HG02973 (cell line): ENCODE data around the gene CNTLN.
A peak's percentile ranks its signal among the peaks of the same experiment; 100 is the strongest.
"Not testable (repeated sequence)": the region's sequence is repeated elsewhere in the genome, so short reads cannot be mapped to it uniquely, and the experiment has no call there.

Experiments used
- ATAC-seq: cut with Tn5 transposase; IDR thresholded peaks from one replicate; pipeline ENCODE4 v1.9.1; 2021; ENCODE audit warnings: moderate library complexity; ENCODE audit not compliant: unreplicated experiment

CNTLN gene

DNA sequence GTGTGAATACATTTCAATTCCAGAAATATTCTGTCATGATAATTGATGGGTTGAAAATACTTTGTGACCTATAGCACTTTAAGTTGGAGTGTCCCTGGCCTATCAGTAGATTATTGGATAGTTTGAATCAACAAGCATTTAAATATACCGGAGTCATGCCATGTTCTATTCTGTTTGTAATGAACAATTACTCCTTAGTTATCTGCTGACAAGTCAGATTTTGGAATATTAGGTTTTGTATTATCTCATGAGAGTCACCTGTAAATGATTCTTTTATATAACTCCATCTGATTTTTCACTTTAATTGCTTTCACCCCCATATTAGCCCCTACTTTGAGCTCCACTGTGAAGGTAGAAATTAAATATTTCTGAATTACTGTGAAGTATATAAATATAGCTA is 351.6 kb downstream of the CNTLN start:
- ATAC-seq, result no peak

- ATAC-seq, result no peak
Observed at GRCh38 chr9:17487467-17487866, 352.6 kb downstream of the CNTLN start.

GRCh38 chr9:17488662-17489061 is 353.8 kb downstream of the CNTLN start:
- no peak for ATAC-seq

- no peak for ATAC-seq
Observed at GRCh38 chr9:17490110-17490509, 355.3 kb downstream of the CNTLN start.

GRCh38 chr9:17491780-17492179 is 356.9 kb downstream of the CNTLN start:
- no peak for ATAC-seq

DNA sequence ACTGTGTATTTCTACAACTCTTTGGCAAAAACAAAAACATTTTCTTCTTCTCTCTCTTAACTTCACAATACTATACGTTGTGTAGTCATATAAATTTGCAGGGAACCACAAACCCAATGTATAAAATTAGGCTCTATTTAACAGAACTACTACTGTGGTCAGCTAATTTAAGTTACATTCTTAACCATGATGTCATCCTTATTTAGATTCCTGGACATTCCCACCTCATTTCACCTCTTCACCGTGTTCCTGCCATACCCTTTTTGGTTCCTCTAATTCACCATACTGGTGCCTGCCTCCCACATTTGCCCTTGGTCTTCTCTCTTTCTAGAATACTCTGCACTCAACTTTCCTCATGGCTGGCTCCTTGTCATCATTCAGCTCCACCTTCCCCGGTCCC is 368.4 kb downstream of the CNTLN start:
- no peak for ATAC-seq

GRCh38 chr9:17509151-17509550 is 374.3 kb downstream of the CNTLN start:
- no peak for ATAC-seq

- no peak for ATAC-seq
Observed at GRCh38 chr9:17509701-17510100, 374.9 kb downstream of the CNTLN start.

- ATAC-seq, result no peak
Observed at GRCh38 chr9:17519761-17520160, 384.9 kb downstream of the CNTLN start.

DNA sequence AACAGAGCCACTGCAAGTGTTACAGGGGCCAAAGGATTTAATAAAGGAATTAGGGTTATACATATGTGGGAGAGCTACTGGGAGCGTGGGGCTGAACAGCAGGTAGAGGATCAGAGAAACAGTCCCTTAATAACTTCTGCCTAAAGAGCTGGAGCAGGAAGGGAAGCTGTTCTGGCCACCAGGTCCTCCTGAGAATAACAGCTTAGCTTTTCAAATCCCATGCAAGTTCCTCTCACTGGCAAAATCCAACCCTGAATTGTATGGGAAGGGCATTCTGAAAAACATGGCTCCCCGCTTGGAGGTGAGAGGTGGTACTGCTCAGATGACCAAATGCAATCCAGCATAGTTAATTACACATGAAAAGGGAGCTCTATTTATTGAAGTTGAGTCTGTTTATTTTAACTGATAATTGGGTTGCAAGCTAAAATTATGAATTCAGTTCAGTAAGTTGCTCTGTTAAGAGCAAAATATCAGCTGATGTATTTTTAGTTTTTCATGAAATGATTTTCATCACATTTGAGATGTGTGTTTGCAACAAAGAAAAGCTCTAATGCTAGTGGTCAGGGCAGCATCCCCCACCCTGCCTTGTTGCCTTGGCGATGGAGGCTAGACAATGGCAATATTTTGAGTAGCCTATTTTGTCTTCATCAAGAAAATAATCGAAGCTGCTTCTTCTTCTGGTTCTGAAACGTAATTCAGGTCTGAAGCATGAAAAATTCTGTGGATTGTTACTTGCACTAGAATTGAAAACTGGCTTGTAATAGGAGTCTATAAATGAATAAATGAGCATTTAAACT is 385.6 kb downstream of the CNTLN start:
- ATAC-seq, result no peak

DNA sequence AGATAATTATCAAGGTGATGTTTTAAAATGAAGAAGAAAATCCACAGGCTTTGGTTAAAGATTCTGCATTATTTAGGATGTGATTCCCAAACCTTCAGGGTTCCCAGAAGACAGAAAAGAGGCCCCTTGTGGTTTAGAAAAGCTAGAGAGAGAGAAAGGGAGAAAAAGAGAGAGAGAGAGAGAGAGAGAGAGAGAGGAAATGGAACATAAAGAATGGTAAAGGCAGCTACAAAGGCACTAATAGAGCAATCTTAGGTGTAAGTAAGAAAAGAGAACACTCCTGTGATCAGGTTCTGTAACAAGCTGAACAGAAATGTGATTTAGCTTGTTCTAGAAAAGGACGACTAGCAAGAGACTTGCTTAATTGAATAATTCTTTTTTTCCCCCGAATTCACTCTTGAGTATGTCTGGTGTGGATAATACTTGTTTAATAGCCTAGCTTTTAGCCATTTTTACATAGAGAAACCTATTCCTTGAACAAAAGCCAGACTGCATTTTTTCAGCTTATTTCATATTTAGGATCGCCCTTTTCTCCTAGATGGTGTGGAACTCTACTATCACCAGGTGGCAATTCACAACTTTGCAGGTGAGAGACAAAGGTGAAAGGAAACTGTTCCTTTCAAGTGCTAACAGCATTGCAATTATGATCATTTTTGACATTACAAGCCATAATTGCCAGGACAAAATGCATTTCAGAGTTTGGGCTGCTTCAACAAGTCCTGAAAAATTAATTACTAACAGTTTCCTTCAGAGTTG is 386.4 kb downstream of the CNTLN start:
- no peak for ATAC-seq

DNA sequence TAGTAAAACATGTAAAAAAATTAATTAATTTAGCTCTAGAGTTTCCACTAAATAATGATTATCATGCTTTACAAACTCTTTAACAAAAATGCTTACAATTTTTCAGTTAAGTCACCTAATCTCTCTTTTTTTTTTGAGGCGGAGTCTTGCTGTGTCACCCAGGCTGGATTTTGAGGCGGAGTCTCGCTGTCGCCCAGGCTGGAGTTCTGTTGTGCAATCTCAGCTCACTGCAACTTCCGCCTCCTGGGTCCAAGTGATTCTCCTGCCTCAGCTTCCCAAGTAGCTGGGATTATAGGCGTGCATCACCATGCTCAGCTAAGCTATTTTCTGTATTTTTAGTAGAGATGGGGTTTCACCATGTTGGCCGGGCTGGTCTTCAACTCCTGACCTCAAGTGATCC is 391.9 kb downstream of the CNTLN start:
- ATAC-seq, result not testable (repeated sequence)

GRCh38 chr9:17528859-17529258 is 394.0 kb downstream of the CNTLN start:
- no peak for ATAC-seq

DNA sequence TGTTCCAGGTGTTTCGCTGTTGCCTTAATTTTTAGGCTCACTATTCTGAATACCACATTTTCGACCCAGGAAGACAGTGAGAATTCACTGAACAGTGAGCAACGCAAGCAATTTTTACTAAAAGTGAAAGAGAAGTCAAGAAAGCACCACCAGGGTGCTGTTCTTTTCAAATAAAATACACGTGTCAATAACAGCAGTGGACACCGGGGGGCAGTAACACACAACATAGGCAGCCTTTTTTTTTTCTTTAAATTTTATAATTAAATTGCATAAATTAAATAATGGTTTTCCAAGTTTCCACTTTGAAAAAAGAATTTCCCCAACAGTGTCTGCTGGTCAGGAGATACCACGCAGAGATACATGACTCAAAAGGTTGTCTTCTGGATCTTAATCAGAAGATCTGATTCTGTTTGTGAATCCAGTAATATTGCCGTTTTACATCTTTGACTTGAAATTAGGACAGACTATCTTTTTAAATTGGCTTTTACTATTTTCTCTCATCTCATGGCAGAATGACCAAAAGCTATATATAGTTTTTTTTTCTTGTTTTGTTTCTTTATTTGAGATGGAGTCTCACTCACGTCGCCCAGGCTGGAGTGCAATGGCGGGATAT is 396.9 kb downstream of the CNTLN start:
- peak; percentile 95 for ATAC-seq

- no peak for ATAC-seq
Observed at GRCh38 chr9:17532461-17532860, 397.6 kb downstream of the CNTLN start.

GRCh38 chr9:17535176-17535575 is 400.3 kb downstream of the CNTLN start:
- no peak for ATAC-seq

DNA sequence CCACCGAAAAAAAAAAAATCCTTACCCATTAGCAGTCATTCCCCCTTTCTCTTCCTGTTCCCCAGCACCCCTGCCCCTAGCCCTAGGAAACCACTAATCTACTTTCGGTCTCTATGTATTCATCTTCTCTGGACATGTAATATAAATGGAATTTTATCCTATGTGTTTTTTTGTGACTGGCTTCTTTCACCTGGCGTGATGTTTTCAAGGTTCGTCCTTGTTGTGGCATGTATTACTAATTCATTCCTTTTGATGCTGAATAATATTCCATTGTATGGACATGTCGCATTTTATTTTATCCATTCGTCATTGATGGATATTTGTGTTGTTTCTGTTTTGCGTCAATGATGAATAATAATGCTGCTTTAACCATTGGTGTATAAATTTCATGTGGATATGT is 401.2 kb downstream of the CNTLN start:
- no peak for ATAC-seq

GRCh38 chr9:17551023-17551422 is 416.2 kb downstream of the CNTLN start:
- no peak for ATAC-seq
